ENCODE data around the gene MYCBPAP. TPM values are rescaled to one million over a fixed set of nuclear protein-coding genes. Genes with fewer than 3 reads are reported as not detected.
A peak's percentile ranks its signal among the peaks of the same experiment; 100 is the strongest.

MYCBPAP gene
- total RNA-seq, 1 donor from 2014 or later = not detected

- DNase-seq (ENCODE audit: low spot score) = no peak
These were observed 29.7 kb downstream of the MYCBPAP start for GRCh38 chr17:50537721-50538548.

DNA sequence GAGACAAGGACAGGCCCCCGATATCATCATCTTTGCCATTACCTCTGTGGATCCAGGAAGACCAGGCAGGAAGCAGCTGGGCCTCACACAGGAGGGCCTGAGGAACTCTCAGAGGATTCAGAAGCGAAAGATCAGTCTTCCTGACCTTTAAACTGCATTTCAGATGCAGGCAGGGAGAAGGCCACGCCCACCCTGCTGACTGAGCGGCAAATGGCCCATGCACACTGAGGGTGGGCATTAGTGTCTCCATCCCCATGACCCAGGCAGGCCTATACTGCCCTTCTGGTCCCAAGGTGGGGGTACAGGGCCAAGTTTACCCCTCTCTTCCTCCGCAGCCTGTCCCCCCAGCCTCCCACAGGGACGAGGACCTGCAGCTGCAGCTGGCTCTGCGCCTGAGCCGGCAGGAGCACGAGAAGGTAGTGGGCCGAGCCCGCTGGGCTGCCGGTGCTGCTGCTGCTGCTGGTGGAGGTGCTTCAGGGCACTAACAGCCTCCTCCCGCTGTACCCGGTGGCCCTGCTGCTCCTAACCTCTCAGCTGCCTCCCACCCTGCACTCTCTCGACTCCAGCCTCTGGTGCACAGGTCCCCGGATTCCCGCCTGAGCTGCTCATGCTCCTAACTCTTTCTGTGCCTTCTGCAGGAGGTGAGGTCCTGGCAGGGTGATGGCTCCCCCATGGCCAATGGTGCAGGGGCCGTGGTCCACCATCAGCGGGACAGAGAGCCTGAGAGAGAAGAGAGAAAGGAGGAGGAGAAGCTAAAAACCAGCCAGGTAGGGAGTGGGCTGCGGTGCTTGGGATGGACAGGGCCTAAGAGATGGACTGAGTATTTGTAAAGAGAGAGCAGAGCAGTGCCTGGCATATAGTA, 30.5 kb downstream of the MYCBPAP start:
- no peak for DNase-seq (ENCODE audit: low spot score)

DNA sequence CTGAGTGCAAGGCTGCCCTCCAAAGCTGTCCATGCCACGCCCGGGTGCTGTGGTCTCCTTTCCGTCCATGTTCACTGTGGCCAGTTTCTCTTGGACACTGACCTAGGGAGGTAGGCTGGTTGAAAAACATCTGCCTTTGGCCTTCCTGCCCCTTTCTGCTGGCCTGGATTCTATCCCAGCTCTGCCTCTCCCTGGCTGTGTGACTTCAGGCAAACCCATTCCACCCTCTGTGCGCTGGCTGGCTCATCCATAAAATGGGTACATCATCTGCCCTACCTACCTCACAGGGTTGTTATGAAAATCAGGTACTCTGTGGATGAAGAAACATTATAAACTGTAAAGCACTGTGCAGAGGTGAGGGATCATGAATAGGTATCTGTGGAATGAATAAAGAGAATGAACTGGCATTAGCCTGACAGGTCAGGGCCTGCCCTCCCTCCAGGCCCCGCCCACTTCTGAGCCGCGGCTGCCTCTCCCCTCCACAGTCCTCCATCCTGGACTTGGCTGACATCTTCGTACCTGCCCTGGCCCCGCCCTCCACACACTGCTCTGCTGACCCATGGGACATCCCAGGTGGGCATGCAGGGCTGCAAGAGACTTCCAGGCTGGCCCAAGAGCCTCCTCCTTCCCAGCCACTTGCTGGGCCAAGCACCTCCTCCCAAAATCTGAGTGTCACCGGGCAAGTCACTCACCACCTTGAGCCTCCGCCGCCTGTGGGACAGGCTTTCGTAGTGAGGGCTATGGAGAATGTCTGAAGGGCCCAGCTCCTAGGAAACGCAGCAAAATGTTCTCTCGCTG, 31.7 kb downstream of the MYCBPAP start:
- no peak for DNase-seq (ENCODE audit: low spot score)

DNA sequence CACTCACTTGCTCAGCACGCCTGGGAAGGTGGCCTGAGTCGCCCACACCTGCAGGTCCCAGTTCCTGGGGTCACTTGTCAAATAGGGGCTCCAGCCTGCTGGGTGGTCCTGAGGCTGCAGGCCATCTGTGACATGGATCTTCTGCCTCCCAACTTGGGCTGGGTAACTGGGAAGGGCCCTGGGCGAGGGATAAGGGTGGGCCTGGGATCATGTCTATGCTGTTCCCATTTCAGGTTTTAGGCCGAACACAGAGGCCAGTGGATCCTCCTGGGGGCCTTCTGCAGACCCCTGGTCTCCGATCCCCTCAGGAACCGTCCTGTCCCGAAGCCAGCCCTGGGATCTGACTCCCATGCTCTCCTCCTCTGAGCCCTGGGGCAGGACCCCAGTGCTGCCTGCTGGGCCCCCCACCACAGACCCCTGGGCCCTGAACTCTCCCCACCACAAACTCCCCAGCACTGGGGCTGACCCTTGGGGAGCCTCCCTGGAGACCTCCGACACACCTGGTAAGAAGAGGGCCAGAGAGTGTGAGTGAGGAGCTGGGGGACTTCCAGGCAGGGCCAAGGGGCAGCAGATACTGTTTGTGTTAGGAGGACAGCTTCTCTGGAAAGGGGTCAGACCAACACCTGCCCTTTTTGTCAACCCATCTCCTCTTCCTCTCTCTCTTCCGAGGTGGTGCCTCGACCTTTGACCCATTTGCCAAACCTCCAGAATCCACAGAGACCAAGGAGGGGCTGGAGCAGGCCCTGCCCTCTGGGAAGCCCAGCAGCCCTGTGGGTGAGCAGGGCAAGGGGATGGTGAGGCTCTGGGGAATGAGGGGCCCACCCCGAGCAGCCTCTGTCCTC, 32.5 kb downstream of the MYCBPAP start:
- no peak for DNase-seq (ENCODE audit: low spot score)

- DNase-seq (ENCODE audit: low spot score) = no peak
These were observed 33.1 kb downstream of the MYCBPAP start for GRCh38 chr17:50541402-50541715.

DNA sequence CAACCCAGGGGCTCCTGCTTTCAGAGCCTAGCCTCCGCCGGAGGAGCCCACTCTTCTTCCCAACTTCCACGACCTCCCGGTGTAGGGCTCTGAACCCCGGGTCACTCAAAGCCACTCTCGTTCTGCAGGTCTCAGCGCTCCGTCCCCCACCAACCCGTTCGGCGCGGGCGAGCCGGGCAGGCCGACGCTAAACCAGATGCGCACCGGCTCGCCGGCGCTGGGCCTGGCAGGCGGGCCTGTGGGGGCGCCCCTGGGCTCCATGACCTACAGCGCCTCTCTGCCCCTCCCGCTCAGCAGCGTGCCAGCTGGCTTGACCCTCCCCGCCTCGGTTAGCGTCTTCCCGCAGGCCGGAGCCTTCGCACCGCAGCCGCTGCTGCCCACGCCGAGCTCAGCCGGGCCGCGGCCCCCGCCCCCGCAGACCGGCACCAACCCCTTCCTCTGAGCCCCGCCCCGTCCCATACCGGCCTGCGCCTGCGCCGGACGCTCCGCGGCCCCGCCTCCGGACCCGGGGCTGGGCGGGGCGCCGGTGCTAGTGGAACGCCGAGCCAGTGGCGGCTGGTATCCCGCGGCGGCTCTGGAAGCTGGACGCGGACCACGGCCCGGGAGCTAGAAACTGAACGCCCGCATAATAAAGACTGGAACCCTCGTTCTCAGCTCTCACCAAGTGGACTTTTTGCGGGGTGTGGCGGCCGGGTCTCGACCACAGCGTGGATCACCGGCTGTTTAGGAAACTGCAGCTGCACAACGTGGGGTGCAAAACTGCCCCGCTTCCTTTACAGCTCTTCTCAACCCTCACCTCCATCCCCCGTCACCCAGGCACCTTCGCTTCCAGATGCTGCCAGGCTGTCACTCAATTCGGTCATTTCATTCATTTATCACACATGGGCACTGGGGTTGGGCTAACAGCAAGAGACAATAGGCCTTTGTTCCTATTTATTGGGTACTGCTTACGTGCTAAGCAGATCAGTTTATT, 33.8 kb downstream of the MYCBPAP start:
- peak; percentile 88 for DNase-seq (ENCODE audit: low spot score)

DNA sequence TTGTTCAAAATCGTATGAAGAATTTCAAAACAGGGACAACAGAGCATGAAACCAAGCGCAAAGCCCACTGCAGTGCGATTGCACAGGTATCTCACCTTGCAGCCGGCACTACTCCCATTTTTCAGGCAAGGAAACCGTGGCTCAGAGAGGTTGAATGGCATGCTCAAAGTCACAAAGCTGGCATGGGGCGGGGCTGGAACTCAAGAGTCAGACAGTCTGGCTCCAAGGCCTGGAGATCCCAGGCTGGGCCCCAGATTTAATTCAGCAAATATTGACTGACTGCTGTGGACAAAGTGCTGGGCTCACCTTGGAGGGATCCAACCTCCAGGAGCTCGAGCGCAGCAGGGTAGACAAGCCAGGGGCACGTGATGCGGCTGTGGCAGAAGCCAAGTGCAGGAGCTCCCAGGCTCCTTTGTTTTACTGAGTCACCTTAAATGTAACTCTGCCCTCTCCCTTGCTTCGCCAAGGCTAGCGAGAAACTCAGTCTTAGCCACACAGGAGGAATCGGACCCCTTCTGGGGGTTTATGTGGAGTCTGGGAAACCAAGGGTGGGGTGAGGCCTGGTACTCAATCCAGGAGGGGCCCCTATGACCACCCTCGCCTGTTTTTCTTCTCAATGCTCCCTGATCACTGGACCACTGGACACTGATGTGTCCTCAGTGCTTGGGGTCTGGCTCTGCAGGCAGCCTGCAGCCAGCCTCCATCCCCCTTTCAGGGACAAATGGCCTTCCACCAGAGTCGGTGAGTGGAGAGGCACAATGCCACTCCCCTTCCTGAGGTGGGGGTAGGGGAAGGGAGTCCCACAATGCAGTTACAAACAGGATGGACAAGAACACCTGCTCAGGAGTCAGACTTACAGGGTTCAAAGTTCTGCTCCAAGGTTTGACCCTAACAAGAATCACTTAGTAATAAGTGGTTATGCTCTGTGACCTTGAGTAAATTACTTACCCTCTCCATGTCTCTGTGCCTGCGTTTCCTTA, 34.8 kb downstream of the MYCBPAP start:
- DNase-seq (ENCODE audit: low spot score) = no peak

DNA sequence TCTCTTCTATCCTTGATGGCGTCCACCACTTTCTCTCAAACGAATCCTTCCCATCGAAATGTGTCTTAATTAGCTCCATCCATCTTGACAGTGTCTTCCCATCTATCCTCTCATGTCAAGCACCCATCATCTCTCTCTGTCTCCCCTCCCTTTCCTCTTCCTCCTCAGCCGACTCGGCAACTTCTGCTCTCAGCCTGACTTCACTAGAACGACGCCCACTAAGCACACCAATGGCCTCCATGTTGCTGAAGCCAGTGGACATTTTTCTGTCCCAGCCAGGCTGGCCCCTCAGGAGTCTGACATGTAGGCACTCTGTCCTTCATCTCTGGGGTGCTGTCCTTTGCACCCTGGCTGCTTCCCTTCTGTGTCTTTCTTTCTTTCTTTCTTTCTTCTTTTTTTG, 36.3 kb downstream of the MYCBPAP start:
- no peak for DNase-seq (ENCODE audit: low spot score)

- no peak for DNase-seq (ENCODE audit: low spot score)
These were observed 37.1 kb downstream of the MYCBPAP start for GRCh38 chr17:50545311-50545710.

DNA sequence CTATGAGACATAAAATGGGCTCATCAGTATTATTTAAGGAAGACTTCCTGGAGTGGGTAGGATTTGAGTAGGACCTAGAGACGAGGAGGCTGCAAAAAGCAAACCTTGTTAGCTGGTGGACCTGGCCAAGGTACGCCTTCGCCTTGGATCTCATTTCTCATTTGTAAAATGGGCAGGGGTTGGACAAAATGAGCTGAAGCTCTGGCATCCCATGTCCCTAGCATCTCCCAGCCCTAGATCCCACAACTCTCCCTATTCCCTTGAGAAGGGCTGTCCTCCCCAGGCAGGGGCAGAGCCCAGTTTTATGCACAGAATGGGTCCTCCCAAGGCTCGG, 38.4 kb downstream of the MYCBPAP start:
- no peak for DNase-seq (ENCODE audit: low spot score)

DNA sequence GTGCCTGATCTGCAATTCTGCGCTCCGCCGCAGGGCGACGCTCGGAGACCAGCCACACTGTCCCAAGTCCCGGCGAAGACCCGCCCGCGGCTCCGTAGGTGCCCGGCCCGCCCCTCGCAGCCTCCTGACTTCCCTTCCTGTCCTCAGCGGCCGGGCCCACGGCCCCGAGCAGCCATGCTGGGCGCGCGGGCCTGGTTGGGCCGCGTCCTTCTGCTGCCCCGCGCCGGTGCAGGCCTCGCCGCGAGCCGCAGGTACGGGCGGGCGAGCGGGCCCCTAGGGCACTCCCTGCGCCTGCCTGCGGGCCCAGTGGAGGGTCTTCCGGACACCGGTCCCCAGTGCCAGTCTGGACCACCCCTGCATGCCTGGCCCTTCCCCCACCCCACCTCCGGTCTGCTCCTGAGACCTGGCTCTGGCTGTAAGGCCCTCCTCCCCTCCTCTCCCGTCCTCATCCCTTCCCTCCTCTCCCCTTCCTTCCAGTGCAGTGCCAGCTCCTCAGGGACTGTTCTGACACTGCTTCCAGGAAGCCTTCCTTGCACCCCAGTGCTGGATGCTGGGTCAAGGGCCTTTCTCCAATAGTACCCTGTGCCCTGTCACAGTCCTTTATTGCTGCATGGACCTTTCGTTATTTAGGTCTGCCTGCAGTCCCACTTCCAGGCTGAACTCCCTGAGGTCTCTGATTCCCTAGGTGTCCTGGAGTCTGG, 38.9 kb downstream of the MYCBPAP start, which contains the start of gene SPATA20:
TSS of gene SPATA20 (plus strand) at position 140 of the 701 bp plus-strand sequence. CDS start at position 175, 35 bp downstream.
- DNase-seq (ENCODE audit: low spot score) = peak; percentile 94

DNA sequence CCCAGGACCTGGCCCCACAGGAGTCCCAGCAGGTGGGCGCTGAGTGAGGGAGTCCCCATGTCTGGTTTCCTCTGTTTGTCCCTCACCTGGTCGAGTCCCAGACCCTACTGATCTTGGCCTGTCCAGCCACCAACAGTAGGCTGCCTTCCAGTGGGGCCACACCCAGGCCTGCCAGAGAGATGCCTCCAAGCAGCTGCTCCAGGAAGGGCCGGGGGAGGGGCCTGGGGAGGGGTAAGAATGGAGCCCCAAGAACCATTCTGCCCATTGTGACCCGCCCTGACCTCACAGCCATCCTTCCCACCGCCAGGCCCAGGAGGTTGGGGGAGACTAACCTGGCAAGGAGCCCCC, 39.5 kb downstream of the MYCBPAP start:
- no peak for DNase-seq (ENCODE audit: low spot score)

GRCh38 chr17:50548831-50549230, 40.6 kb downstream of the MYCBPAP start:
- no peak for DNase-seq (ENCODE audit: low spot score)

DNA sequence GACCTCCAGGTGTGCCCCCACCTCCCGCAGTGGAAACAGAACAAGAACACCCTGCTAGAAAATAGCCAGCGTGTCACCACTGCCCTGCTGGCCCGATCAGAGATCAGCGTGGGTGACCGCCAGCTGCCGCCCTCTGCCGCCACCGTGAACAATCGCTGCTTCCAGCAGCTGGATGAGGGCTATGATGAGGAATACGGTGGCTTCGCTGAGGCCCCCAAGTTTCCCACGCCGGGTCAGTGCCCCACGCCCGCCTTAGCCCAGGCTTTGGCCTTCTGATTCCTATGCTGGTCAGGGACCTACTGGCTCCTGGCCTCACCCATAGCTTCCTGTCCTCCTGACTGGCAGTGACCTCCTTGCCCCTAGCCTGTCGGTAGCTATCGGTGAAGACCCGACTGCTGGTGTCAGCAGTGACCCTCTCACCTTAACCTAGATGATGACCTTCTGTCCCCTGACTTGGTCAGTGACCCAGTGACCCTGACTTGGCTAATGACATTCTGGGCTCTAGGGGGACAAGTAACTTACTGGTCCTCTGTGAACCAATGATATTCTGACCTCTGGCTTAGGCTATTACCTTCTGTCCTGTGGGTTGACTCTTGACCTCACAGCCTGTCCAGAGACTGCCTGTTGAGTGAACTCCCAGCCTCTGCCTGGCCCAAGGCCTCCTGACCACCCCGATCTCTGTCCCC, 41.2 kb downstream of the MYCBPAP start:
- no peak for DNase-seq (ENCODE audit: low spot score)

GRCh38 chr17:50549969-50550368, 41.7 kb downstream of the MYCBPAP start:
- DNase-seq (ENCODE audit: low spot score) = no peak

DNA sequence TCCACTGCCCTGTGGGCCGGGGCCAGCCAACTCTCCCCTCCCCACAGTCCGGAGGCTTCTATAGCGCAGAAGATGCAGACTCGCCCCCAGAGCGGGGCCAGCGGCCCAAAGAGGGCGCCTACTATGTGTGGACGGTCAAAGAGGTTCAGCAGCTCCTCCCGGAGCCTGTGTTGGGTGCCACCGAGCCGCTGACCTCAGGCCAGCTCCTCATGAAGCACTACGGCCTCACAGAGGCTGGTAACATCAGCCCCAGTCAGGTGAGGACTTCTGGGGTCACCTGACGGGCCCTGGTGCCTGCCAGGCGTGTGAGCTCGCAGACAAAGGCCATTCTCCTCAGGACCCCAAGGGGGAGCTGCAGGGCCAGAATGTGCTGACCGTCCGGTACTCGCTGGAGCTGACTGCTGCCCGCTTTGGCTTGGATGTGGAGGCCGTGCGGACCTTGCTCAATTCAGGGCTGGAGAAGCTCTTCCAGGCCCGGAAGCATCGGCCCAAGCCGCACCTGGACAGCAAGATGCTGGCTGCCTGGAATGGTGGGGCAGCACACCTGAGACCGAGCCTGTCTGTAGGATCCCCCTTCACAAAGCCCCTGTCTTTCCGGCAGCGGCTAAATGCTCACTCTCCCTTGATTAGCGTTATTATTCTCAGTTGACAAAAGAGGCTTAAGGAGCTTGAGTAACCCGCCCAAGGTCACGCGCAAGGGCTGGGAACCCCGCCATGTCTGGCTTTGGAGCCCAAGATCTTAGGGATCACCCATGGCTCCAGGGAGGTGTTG, 42.6 kb downstream of the MYCBPAP start:
- peak; percentile 86 for DNase-seq (ENCODE audit: low spot score)

DNA sequence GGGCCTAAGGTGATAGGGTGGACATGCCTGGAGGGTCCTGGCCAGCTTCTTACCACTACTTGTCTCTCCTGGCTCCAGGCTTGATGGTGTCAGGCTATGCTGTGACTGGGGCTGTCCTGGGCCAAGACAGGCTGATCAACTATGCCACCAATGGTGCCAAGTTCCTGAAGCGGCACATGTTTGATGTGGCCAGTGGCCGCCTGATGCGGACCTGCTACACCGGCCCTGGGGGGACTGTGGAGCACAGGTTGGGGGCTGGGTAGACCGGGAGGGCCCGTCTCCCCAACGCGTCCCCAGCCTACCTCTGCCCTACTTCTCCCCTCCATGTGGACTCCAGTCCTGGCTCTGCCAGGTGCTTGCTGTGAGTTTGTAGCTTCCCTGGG, 43.2 kb downstream of the MYCBPAP start:
- no peak for DNase-seq (ENCODE audit: low spot score)

Data from umbilical cord (tissue), 2 donors.